Activated CD4-positive, alpha-beta T cell treated with anti-CD3 and anti-CD28 coated beads for 36 hours (primary cell): ENCODE measurements around the gene FGF22. TPM values are rescaled to one million over a fixed set of nuclear protein-coding genes. Genes with fewer than 3 reads are reported as not detected.

ENCODE experiments used
- total RNA-seq, 2 experiments: library from RNA; stranded (reverse); gene quantifications; one replicate each; pipeline ENCODE4 v1.2.3, GENCODE V29; 2021

Gene FGF22
- total RNA-seq, 2 experiments from 2014 or later = not detected

Other genes with a start within 250 kb of the FGF22 start
- gene C2CD4C, start 230.7 kb upstream of the FGF22 start, total RNA-seq = under 1 TPM; 0.09 to 0.11 TPM
- gene SHC2, start 178.8 kb upstream of the FGF22 start, total RNA-seq = under 1 TPM in 1 of 2 experiments, not detected in 1; 0.21 TPM
- under 1 TPM in 1 of 2 experiments, not detected in 1; 0.14 TPM for gene MADCAM1, start 143.4 kb upstream of the FGF22 start, total RNA-seq
- 1 to 10 TPM; 6.4 to 8.4 TPM for gene TPGS1, start 132.4 kb upstream of the FGF22 start, total RNA-seq
- 10 to 100 TPM; 36.7 to 41.5 TPM for gene CDC34, start 108.1 kb upstream of the FGF22 start, total RNA-seq
- gene GZMM, start 95.8 kb upstream of the FGF22 start, total RNA-seq = 10 to 100 TPM; 22.5 to 25.3 TPM
- gene BSG, start 67.3 kb upstream of the FGF22 start, total RNA-seq = 100 to 1,000 TPM; 165 to 175 TPM
- gene HCN2, start 50.0 kb upstream of the FGF22 start, total RNA-seq = under 1 TPM; 0.48 to 0.53 TPM
- 10 to 100 TPM; 69.0 to 77.4 TPM for gene POLRMT, start 6.3 kb upstream of the FGF22 start, total RNA-seq
- 10 to 100 TPM; 83.0 to 91.3 TPM for gene RNF126, start 23.3 kb downstream of the FGF22 start, total RNA-seq
- 10 to 100 TPM in 1 of 2 experiments, 1 to 10 TPM in 1; 8.5 to 10.1 TPM for gene FSTL3, start 36.5 kb downstream of the FGF22 start, total RNA-seq
- not detected for gene PRSS57, start 55.6 kb downstream of the FGF22 start, total RNA-seq
- under 1 TPM in 1 of 2 experiments, not detected in 1; 0.18 TPM for gene PALM, start 69.1 kb downstream of the FGF22 start, total RNA-seq
- gene MISP, start 111.2 kb downstream of the FGF22 start, total RNA-seq = under 1 TPM in 1 of 2 experiments, not detected in 1; 0.07 TPM
- 100 to 1,000 TPM; 584 to 738 TPM for gene PTBP1, start 157.6 kb downstream of the FGF22 start, total RNA-seq
- gene PLPPR3, start 182.1 kb downstream of the FGF22 start, total RNA-seq = not detected
- gene AZU1, start 188.0 kb downstream of the FGF22 start, total RNA-seq = not detected
- not detected for gene PRTN3, start 201.1 kb downstream of the FGF22 start, total RNA-seq
- gene ELANE, start 212.4 kb downstream of the FGF22 start, total RNA-seq = not detected
- gene CFD, start 219.8 kb downstream of the FGF22 start, total RNA-seq = 1 to 10 TPM in 1 of 2 experiments, under 1 TPM in 1; 0.79 to 1.5 TPM